ENCODE measurements around the gene PTCD2. TPM values are rescaled to one million over a fixed set of nuclear protein-coding genes. Genes with fewer than 3 reads are reported as not detected.

PTCD2 gene
- total and polyA plus RNA-seq, 2 of the 8 experiments (the other 6 are each of a cell fraction or from before 2014, with no cell fraction given), result 7.3 to 15.4 TPM

GRCh38 chr5:72347801-72348308 lies 27.7 kb downstream of the PTCD2 start (continued):
- no peak for TF ChIP-seq CHD7 (IDR thresholded peaks at IDR 0.05; ENCODE audit: insufficient replicate concordance, low read length)
- no peak for TF ChIP-seq SAP30 (IDR thresholded peaks at IDR 0.05; ENCODE audit: insufficient read depth, insufficient replicate concordance, low read length)
- TF ChIP-seq PHF8 (conservative IDR thresholded peaks at IDR 0.05; ENCODE audit: low read depth, low read length), result no peak
- no peak for TF ChIP-seq CHD2 (IDR thresholded peaks at IDR 0.05; ENCODE audit: low read length)

Measured in H1 (cell line).